SIG-M5 (cell line): ENCODE results near the gene CYP4F12.
"Not testable (repeated sequence)": the region's sequence is repeated elsewhere in the genome, so short reads cannot be mapped to it uniquely, and the experiment has no call there.

ENCODE experiments used
- DNase-seq: peaks from one replicate; lab custom pipeline; 2025; lab: John Stamatoyannopoulos, UW

CYP4F12 gene

DNA sequence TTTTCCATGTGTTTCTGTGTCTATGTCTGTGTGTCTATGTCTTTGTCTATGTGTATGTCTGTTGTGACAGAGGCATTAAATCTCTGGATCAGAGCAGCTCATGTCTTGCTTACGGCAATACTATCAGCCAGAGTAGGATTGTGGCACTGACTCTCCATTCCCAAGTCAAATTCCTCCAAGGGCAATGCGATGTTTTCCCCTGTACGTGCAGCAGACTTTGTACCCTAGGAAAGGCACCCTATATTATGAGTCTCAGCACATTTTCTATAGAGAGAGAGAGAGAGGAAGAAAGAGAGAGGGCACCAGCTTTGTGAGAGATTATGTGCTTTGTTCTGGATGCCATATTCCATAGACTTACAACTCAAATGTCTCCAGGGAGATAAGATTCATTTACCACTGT is 21.1 kb upstream of the CYP4F12 start:
- DNase-seq = no peak

DNA sequence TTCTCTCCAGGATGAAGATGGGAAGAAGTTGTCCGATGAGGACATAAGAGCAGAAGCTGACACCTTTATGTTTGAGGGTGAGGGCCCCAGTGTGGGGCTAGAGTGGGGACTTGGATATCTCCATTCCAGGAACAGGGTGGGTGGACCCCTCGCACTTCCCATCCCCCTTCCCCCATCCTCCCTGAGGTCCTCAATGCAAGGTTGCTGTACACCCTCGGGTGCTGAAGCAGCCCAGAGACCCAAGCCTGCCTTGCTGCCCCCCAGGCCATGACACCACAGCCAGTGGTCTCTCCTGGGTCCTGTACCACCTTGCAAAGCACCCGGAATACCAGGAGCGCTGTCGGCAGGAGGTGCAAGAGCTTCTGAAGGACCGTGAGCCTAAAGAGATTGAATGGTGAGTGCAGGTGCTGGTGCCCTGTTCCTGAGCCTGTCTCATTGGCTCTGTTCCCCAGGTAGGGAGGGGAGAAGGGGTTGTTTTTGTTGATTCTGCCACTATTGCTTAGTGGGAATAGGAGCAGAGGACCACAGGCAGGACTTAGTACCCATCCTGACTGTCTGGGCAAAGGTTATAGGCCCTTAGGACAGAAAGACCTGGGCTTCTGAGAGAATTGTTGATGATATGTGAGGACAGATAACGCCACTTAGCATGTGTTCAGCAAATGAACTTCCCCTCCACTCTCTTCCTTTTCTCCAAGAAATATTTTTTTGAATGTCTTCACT is 20.2 kb upstream of the CYP4F12 start:
- DNase-seq = no peak

DNA sequence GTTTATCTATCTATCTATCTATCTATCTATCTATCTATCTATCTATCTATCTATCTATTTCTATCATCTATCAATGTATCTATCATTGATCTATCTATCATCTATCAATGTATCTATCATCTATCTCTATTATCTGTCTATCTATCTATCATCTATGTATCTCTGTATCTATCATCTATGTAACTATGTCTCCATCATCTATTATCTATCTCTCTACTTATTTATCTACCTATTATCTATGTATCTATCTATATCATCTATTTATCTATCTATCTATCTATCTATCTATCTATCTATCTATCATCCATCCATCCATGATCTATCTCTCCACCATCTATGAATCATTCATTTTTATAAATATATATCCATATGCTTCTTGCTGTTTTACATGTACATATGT is 16.4 kb upstream of the CYP4F12 start:
- DNase-seq = no peak

DNA sequence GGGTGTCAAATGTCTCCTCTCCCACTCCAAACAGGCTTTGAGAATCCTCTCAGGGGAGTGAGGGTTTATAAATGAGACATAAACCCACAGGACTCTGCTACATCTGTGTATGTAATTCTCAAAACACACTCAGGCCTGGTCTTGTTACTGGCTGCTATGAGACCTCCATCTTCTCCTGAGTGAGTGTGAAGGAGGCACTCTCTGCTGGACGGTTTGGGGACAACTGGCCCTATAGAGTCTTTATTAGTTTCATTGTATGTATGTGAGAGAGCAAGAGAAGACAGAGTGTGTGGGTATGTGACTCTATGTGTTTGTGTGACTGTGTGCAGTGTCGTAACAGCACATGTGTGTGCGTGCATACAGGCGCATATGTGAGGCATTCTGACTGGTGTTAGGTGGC is 9.6 kb upstream of the CYP4F12 start:
- no peak for DNase-seq

DNA sequence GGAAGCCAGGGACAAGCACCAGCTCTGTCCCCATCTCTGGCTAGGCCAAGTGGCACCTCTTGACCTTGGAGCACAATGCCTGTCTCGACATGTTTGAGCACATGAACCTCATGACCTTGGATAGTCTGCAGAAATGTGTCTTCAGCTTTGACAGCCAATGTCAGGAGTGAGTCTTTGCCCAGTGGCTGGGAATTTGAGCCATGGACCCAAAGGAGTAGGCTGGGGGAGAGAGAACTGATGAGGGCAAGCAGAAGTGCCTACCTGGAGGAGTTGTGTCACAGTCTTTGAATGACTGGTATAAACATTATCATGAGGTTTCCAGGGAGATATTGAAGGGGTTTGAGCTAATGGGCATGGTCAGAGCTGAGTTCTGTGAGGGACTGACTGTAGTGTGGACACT is 6.7 kb upstream of the CYP4F12 start:
- DNase-seq = no peak

DNA sequence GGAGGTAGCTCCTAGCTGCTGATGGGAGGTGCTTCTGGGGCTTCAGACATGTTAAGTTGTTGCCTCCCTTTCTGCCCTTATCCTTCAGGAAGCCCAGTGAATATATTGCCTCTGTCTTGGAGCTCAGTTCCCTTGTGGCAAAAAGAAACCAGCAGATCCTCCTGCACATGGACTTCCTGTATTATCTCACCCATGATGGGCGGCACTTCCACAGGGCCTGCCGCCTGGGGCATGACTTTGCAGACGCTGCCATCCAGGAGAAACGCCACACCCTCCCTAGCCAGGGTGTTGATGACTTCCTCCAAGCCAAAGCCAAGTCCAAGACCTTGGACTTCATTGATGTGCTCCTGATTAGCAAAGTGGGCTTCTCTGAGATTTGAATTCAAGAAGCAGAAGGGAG is 6.0 kb upstream of the CYP4F12 start:
- no peak for DNase-seq

DNA sequence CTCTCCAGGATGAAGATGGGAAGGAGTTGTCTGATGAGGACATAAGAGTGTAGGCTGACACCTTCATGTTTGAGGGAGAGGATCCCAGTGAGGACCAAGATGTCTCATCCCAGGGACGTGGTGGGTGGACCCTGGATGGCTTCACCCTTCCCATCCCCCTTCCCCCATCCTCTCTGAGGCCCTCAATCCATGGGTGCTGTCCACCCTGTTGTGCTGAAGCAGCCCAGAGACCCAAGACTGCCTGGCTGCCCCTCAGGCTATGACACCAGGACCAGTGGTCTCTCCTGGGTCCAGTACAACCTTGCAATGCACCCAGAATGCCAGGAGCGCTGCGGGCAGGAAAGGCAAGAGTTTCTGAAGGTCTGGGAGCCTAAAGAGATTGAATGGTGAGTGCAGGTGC is 3.4 kb upstream of the CYP4F12 start:
- no peak for DNase-seq

DNA sequence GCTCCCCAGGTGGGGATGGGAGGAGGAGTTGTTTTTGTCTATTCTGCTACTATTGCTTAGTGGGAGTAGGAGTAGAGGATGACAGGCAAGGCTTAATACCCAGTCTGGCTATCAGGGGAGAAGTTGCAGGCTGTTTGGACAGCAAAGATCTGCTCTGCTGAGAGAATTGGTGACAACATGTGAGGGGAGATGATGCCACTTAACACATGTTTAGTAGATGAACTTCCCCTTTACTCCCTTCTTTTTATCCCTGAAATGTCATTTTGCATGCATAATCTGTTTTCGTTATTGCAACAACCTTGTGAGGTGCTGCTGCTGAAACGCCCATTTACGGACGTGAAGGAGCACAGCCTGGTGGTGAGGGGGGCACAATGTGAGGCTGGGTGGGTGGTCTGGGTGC is 3.0 kb upstream of the CYP4F12 start:
- DNase-seq = no peak

DNA sequence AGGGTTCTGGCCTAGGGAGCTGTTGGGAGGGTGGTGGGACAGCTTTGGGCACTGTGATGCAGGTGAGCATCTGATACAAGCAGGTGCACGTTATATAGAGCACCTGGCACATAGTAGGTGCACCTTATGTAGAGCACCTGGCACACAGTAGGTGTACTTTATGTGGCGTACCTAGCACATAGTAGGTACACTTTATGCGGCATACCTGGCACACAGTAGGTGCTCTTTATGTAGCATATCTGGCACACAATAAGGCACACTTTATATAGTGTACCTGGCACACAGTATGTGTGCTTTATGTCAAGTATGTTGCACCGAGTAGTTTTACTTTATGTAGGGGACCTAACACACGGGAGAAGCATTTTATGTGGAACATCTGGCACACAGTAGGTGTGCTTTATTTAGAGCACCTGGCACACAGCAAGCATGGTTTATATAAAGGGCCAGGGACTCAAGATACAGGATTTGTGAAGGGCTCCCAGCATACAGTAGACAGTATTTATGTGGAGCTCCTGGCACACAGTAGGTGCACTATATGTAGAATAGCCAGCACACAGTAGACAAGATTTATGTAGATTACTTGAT is 1.6 kb upstream of the CYP4F12 start:
- no peak for DNase-seq

DNA sequence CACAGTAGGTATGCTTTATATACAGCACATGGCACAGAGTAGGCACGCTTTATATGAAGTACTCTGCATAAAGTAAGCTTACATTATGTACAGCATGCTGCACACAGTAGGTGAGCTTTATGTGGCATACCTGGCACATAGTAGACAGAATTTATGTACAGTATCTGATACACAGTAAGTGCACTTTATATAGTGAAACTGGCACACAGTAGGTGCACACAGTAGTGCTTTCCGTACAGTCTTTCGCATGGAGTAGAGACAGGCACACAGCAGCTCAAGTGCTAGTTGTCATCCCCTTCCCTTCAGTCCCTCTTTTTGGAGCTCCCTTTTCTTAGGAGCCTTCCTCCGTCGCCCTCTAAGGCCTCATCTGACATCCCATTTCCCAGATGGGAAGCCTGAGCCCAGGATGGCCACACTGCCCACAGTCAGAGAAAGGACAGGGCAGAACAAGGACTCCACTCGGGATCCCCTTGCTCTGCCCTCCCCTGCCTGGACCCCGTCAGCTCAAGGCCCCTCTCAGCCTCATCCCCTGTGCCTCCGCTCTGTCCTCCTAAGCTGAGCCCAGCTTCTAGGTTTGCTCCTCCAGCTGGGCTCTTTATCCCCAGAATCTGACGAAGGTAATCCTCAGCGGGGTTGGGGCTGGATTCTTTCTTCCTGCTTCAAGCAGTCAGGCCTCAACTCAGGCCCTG is 852 bp upstream of the CYP4F12 start:
- DNase-seq = no peak

DNA sequence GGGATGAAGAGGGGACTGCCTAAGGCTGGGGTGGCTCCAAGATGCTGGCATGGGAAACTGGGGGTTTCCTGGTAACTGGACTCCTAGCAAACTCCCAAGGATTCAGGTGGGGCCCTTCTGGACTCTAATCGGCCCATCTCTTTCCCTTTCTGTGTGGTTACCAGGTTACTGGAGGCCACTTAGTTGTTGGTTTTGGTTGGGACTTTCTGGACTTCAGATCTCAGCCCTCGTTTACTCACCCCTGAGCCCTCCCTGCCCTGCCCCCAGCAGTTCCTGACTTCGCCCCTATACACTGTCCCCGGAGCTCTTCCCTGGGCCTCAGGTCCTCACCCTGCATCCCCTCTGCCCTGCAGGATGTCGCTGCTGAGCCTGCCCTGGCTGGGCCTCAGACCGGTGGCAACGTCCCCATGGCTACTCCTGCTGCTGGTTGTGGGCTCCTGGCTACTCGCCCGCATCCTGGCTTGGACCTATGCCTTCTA is 328 bp downstream of the CYP4F12 start:
- DNase-seq = no peak

DNA sequence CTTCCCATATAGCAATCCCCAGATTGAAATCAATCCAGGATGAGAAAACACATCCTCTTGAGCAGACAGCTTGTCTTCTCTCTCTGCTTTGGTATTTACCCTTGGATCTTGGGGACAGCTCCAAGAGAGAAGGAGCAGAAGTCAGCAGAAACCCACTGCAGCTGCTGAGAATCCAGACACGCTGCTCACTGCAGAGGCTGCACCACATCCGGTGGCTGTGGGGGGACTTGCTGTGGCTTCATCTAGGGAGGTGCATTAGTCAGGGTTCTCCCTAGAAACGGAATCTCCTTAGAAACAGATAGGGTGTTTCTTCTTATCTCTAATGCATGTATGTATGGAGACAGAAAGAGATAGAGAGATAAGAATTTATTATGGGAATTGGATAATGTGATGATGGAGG is 2.7 kb downstream of the CYP4F12 start:
- DNase-seq = no peak

DNA sequence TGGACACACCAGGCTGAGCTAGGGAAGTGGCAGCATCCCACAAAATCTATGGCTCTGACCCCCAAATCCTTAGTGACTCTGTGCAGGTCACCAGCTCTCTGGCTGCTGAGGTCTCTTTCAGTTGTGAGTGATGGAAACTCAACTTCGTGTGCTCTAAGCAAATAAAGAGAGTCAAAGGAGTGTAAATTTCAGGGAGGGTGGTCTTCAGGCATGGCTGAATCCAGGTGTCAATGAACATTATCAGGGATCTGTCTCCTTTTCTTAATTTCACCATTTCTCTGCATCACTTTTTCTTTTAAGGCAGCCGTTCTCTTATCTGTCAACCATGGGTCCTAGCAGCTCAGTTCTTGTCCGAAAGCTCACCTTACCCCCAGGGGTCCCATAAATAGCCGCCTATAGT is 6.2 kb downstream of the CYP4F12 start:
- no peak for DNase-seq

DNA sequence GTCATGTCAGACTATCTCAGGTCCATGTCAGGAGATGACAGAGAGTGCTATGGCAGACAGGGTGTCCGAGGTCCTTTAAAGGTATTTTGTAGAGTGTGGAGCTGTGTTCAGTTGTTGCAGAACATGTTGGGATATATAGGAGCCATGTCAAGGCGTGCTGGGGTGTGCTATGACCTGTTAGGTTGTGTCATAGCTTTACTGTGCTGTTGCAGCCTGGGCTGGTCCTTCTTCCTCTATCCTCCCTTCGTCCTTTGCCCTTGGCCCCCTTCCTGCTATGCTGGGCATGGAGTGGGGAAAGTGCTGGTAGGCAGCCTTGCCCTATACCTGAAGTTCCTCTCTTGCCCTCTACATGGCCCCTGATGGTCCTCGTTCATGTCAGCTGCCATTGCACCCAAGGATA is 7.0 kb downstream of the CYP4F12 start:
- not testable (repeated sequence) for DNase-seq

DNA sequence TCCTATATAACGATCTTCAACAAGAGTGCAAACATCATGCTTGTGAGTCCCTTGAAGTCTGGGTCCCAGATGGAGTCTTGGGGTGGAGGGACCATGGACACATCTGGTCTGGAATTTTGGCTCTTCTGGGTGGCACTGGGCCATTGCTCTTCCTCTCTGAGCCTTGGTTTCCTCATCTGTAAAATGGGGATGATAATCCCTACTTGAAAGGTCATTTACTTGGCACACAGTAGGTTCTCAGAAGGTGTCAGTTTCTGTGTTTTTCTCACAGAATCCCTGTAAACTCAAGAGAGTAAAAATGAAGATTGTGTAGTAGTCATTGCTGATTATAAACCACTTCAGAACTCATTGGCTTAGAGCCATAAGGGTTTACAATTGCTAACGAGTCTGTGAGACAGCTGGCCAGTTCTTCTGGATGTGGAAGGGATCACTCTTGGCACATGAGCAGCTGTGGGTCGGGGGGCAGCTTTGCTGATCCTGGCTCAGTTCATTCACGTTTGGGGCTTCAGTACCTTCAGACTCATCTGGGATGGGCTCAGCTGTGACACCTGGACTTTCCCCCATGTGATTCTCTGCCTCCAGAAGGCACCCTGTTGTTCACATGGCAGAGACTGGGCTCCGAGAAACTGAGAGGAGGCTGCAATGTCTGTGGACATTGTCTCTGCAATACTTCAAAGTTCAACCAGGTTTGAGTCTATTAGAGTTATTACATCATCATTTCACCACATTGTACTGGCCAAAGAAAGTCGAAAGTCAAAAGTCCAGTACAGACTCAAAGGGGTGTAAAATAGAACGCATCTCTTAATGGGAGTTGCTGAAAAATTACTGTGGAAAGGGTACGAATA is 7.8 kb downstream of the CYP4F12 start:
- DNase-seq = no peak

DNA sequence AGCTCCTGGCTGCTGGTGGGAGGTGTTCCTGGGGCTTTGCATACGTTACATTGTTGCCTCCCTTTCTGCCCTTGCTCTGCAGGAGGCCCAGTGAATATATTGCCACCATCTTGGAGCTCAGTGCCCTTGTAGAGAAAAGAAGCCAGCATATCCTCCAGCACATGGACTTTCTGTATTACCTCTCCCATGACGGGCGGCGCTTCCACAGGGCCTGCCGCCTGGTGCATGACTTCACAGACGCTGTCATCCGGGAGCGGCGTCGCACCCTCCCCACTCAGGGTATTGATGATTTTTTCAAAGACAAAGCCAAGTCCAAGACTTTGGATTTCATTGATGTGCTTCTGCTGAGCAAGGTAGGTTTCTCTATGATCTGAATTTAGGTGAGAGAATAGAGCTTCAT is 10.5 kb downstream of the CYP4F12 start:
- no peak for DNase-seq

DNA sequence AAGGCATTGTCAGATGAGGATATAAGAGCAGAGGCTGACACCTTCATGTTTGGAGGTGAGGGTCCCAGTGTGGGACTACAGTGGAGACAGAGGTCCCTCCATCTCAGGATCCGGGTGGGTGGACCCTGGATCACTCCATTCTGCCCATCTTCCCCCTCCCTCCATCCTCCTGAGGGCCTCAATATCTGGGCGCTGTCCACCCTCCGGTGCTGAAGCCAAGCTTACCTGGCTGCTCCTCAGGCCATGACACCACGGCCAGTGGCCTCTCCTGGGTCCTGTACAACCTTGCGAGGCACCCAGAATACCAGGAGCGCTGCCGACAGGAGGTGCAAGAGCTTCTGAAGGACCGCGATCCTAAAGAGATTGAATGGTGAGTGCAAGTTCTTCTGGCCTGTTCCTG is 11.9 kb downstream of the CYP4F12 start:
- no peak for DNase-seq

DNA sequence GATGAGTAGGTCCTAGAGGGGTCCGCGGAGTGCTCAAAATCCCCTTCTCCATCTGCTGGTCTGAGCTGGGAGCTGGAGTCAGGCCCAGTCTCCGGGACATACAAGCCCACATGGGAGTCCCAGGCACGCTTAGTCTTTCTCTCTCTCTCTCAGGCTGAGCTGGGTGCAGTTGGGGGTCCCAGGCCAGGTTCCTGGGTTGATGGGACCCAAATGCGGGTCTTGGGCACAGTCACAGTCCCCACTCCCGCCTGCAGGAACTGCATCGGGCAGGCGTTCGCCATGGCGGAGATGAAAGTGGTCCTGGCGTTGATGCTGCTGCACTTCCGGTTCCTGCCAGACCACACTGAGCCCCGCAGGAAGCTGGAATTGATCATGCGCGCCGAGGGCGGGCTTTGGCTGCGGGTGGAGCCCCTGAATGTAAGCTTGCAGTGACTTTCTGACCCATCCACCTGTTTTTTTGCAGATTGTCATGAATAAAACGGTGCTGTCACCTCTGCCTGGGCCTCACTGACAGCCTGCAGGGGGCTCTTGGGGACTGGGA is 23.8 kb downstream of the CYP4F12 start:
- no peak for DNase-seq

DNA sequence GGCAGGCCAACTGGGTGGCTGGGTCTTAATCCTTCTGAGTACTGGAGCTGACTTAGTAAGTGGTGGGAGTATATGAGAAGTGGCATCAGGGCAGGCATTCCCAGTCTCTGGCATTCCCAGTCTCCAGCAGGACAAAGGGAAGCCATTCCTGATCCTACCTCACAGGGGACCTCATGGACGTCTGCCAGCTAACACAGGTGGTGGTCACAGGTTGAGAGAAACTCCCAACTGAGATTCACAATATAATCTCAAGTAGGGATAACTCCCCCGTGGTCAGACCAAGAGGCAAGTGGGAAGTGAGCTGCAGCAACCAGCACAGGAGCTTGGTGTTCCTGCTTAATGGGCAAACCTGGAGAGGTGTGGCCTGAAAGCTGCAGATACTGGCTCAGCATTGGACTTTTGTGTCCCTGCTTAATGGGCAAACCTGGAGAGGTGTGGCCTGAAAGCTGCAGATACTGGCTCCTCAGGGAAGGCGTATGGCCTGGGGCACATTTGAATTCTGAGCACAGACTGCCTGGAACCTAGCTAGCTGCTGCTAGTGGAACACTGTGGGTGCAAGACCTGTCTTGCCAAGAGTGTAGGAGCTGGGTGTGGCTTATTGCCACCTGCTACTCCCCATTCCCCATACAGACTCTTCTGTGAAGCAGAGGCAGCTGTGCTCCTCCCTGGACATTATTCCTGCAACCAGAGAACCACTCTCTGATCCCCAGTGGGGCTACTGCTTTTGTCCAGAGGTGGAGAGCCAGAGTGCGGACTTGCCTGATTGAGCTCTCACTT is 29.1 kb downstream of the CYP4F12 start:
- no peak for DNase-seq

DNA sequence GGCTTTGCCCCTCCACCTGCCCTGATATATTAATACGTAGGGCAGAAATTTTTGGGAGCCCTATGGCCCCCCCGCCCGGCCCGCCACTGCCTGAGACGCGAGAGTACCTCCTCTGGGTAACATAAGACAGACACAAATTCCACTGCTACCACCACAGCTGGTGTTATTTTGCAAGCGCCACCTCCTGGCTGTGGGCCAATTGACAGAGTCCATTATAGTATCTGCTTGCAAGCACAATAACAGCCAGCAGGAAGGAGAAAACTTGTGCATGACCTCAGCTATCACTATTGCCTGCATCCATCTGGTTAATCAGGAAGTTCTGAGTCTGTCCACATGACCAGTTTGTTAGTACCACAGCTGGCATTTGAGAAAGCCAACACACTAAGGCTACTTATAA is 29.6 kb downstream of the CYP4F12 start:
- peak; percentile 13 for DNase-seq

DNA sequence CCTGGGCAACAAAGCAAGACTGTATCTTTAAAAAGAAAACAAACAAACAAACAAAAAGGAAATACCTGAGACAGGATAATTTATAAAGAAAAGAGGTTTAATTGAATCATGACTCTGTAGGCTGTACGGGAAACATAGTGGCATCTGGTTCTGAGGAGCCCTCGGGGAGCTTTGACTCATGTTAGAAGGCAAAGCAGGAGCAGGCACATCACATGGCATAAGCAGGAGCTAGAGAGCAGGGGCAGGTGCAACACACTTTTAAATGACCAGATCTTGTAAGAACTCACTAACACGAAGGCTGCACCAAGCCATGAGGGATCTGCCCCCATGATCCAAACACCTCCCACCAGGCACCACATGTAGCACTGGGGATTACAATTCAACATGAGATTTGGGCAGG is 41.8 kb downstream of the CYP4F12 start:
- no peak for DNase-seq
